ENCODE data around the gene ACSL6. TPM values are rescaled to one million over a fixed set of nuclear protein-coding genes. Genes with fewer than 3 reads are reported as not detected.

The ACSL6 gene
- polyA plus RNA-seq, 4 donors = 1.7 to 2.6 (median 2.2) TPM

- DNase-seq (ENCODE audit: low read depth in 4 of 4, low spot score in 2 of 4) = no peak
Measured at GRCh38 chr5:131986161-131986912, 25.1 kb downstream of the ACSL6 start.

GRCh38 chr5:131984956-131985665 is 26.3 kb downstream of the ACSL6 start:
- no peak for DNase-seq (ENCODE audit: low read depth in 4 of 4, low spot score in 2 of 4)

DNA sequence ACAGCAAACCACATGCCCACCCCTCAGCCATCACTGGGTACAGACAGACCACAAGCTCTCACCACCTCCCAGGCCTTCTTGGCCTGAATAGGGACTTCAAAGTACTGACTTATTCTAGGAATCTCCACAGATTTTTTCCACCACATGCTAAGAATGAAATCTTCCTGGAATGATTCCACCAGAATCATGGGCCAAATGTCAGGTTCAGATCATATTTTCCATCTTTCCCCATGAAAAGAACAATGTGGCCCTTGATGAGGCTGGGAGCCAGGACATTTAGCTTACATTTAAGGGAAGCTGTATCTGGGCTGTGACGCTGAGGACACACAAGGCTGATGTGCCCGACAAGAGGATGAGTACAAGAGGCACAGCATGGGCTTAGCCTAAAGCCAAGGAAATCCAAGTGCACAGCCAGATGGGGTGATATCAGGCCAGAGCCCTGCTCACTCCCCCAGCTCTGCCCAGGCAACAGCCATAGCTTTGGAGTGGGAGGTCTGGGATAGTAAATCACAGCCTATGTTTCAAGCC is 28.1 kb downstream of the ACSL6 start:
- peak in 1 of 4 donors; percentile 13 for DNase-seq (ENCODE audit: low read depth in 4 of 4, low spot score in 2 of 4)

GRCh38 chr5:131981516-131981915 is 29.9 kb downstream of the ACSL6 start:
- no peak for DNase-seq (ENCODE audit: low read depth in 4 of 4, low spot score in 2 of 4)

GRCh38 chr5:131980696-131981095 is 30.8 kb downstream of the ACSL6 start:
- no peak for DNase-seq (ENCODE audit: low read depth in 4 of 4, low spot score in 2 of 4)

DNA sequence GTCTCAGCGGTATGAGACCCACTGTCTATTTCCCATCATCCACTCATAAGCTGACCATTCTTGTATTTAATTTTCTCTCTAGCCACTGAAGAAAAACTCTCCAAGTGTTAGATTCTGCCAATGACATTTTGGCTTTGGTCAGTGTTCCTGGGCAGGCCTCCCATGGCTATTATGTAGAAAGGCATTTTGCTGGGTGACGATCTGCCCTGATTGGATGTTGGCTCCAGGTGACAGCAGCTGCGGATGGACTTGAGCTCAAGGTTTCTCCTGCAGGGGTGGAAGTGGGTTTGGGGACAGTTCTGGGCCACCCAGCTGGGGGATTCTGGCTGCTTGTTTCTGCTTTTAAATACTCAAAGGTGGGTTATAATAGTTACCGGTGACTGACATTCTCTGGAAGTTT is 31.6 kb downstream of the ACSL6 start:
- DNase-seq (ENCODE audit: low read depth in 4 of 4, low spot score in 2 of 4) = no peak

DNA sequence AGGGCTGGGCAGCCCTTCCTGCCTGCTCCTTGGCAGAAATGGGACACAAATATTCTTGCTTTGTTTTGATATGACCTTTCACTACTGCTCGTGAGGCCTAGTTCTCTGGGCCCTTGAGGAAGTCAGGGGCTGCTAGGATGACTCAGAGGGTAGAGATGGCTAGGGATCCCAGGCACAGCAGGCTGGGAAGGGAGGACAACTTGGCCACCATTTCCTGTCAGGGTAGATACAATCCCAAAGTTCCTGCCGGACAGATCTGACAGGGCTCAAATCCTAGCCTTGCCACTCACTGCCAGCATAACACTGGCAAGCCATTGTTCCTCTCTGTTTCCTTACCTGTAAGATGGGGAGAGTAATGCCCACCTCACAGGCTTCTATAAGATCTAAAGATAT is 34.2 kb downstream of the ACSL6 start:
- no peak for DNase-seq (ENCODE audit: low read depth in 4 of 4, low spot score in 2 of 4)

DNA sequence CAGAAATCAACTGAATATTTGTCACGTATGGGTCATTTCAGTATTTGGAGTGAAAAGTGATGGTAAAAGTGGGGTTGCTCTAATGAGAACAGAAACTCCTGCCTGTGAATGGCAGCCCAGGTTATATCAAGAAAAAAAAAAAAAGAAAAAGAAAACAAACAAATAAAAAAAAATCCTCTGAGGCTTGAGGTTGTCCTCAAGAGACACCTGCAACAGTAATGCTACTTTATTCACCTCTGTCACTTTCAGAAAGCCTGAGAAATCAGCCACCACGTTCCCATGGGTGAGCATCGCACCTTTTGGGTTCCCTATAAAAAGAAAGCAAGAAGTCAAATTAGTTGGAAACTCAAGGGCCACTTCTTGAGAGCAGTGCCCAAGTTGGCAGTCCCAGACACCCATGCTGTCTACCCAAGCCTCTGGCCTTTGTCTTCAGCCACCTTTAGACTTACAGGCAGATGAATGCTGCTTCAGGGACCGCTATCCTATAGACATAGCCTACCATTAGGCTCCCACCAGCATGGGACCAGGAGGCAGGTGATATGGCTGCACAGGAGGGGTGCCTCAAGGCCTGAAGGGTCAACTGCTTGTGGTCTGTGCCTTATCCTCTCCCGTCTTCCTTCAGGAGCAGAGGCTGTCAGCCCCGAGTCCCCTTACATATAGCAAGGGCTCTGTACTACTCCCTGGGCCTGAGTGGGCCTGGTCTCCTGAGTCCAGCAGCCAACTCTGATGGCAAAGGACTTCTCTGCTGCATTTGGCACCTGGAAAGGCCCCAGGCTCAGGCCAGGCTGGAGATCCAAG is 34.8 kb downstream of the ACSL6 start:
- DNase-seq (ENCODE audit: low read depth in 4 of 4, low spot score in 2 of 4) = no peak

DNA sequence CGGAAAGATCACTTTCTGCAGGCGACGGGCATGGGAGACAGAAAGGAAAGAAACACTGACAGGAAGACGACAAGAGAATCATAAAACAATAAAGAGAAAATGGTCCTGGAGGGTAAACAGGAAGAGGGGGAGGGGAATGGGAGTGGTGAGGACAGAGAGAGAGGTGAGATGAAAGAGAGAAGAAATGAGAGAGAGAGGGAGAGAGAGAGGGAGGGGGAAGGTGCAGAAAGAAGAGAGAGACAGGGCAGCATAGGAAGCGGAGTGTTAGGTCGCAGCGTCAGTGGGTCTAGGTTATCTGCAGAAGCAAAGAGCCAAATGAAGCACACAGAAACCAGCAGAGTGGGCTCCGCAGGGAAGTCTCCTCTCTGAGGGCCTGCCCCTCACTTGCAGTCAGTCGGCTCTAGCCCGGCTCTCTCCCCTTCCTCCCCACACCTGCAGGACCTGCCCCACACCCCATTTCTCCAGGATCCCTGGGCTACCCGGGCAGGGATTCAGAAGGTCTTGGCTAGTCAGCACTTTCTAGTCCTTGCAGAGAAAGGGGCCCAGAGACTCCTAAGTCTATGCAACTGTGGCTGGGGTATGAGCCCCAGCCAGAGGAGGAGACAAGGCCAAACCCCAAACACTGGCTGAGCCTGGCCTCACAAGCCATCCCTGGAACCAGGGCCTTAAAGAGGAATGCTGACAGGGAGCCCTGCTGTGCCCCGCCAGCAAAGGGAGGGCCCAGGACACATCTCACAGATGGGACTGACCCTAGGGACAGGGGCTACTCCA is 36.3 kb downstream of the ACSL6 start:
- no peak for DNase-seq (ENCODE audit: low read depth in 4 of 4, low spot score in 2 of 4)

DNA sequence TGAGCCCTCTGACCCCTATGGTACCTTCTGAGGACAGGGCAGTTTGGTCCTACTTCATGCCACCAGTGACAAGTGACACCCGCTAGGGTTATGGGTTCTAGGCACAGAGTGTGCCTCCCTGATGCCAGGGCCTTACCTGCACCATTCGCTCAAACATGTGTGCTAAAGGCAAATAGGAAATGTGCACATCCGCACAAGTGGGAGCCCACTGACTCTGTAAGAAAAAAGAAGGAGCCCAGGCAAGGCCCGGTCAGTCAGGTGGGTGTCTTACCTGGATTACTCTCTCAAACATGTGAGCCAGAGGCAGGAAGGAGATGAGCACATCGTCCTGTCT is 36.9 kb downstream of the ACSL6 start:
- no peak for DNase-seq (ENCODE audit: low read depth in 4 of 4, low spot score in 2 of 4)

DNA sequence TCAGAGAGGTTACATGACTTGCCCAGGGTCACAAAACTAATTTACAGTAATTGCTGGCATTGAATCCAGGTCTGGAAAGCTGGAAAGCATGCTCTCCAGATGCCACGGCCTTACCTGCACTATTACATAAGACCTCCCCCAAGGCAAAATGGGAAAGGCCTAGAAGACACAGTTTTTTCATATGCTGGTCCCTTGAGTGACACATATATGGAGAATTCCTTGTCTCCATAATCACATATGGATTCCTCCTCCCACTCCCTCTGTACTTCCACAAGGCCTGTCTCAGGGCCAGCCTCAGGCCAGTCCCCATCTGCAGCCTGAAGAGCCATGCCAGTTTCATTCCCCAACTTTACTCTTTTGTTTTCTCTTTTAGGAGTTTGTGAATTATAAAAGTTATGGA is 37.4 kb downstream of the ACSL6 start:
- DNase-seq (ENCODE audit: low read depth in 4 of 4, low spot score in 2 of 4) = no peak

DNA sequence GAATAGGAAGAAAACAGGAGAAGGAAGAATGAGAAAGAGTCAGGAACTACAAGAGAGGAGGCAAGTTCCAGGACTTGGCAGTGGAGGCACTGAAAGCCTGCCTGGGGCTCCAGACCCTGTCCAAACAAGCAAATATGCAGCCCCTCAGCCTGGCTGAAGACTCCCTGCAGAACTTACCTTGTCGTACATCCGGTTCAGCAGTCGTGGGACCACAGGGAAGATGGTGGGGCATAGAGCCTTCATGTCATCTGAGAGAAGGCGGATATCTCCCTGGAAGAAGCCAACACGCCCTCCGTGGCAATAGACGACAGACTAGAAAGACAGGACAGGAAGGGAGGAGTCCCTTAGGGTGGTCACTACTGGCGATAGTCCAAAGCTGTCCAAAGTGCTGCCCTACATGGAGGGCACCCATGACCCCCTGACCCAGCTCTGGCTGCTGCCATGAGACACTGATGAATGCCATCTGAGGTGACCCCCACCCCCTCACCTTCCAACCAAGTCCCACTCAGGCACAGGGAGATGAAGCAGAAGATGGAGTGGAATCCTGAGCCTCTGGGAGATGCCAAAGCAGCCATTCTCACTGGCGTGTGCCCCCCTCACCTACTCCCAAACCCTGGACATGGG is 38.3 kb downstream of the ACSL6 start:
- no peak for DNase-seq (ENCODE audit: low read depth in 4 of 4, low spot score in 2 of 4)

DNA sequence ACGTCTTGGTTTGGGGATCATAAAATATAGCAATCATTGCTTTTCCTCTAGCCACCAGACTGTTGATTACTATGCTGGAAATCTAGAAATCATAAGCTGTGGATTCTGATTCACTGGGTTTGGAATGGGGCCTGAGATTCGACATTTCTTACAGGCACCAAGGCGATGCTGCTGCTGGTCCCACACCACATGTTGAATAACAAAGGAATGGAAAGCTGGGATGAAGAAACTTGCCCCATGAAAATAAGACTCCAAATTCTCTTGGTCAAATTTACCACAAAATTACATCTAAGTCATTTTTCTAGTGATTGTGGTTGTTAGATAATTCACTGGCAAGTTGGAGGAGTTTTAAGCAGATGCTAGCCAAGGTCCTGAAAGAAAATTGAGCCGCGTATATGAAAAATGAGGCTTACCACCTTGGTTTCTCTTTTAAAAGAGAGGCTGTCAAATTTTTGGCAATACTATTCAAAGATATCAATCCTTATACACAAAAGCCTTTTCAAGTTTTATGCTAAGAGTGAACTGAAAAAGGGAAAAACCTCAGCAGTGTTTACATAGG is 43.0 kb downstream of the ACSL6 start:
- DNase-seq (ENCODE audit: low read depth in 4 of 4, low spot score in 2 of 4) = no peak

DNA sequence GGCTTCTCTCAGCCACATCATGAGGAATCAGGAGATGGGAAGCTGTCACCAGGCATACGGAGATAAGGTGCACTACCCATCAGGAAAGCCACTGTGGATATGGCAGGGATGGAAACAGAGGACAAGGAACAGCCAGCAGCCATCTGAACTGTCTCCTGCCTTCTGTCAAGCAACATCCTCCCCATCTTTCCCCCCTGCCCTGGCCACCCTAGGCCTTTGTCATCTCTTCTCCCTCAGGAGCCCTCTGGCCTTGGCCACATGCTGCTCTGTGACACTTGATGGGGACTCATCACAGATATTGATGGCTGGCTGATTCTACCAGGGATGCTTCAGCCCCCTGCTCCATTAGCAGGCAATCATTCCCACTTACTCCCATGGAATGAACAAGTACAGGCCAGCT is 44.9 kb downstream of the ACSL6 start:
- DNase-seq (ENCODE audit: low read depth in 4 of 4, low spot score in 2 of 4) = no peak

GRCh38 chr5:131965826-131966415 is 45.5 kb downstream of the ACSL6 start:
- DNase-seq (ENCODE audit: low read depth in 4 of 4, low spot score in 2 of 4) = no peak

- no peak for DNase-seq (ENCODE audit: low read depth in 4 of 4, low spot score in 2 of 4)
Measured at GRCh38 chr5:131959906-131960305, 51.6 kb downstream of the ACSL6 start.

- DNase-seq (ENCODE audit: low read depth in 4 of 4, low spot score in 2 of 4) = no peak
Measured at GRCh38 chr5:131959136-131959535, 52.3 kb downstream of the ACSL6 start.

GRCh38 chr5:131957721-131958441 is 53.6 kb downstream of the ACSL6 start:
- no peak for DNase-seq (ENCODE audit: low read depth in 4 of 4, low spot score in 2 of 4)

GRCh38 chr5:131953969-131954368 is 57.5 kb downstream of the ACSL6 start:
- no peak for DNase-seq (ENCODE audit: low read depth in 4 of 4, low spot score in 2 of 4)

All from left renal cortex interstitium (tissue), 4 donors.